K562 (cell line): ENCODE measurements around the gene APOC1. TPM values are rescaled to one million over a fixed set of nuclear protein-coding genes. Genes with fewer than 3 reads are reported as not detected.

ENCODE experiments used
- CEBPB ChIP-seq: fragments of 450-650 bp; IDR thresholded peaks from 2 replicates; pipeline ENCODE4 v1.6.1; 2016; ENCODE audit warnings: missing genetic modification characterization, missing compliant biosample characterization
- EZH2 ChIP-seq: IDR thresholded peaks from 2 replicates; pipeline ENCODE4 v1.6.1; 2012; ENCODE audit warnings: low read depth, mild to moderate bottlenecking, inconsistent platforms, low read length, borderline replicate concordance
- FUS ChIP-seq: fragments of 200-400 bp; formaldehyde crosslinking; optimal IDR thresholded peaks from 2 replicates; pipeline ENCODE3; 2017; ENCODE audit warnings: low read depth, low read length
- MECOM ChIP-seq: fragments of 250-450 bp; sonication (Bioruptor Pico); IDR thresholded peaks from 2 replicates; pipeline ENCODE4 v1.8.0; 2022; ENCODE audit warnings: inconsistent platforms
- NCOA4 ChIP-seq: fragments of 450-650 bp; IDR thresholded peaks from 2 replicates; pipeline ENCODE4 v1.6.1; 2018; ENCODE audit warnings: mild to moderate bottlenecking; ENCODE audit not compliant: partially characterized antibody
- NR2F6 ChIP-seq: fragments of 450-650 bp; formaldehyde crosslinking; IDR thresholded peaks from 2 replicates; pipeline ENCODE4 v1.4.0; 2020; ENCODE audit warnings: mild to moderate bottlenecking
- POLR3G ChIP-seq: IDR thresholded peaks from 2 replicates; pipeline ENCODE4 v1.6.1; 2011; ENCODE audit not compliant: insufficient read length, insufficient replicate concordance; ENCODE audit errors: extremely low read depth
- TCF7 ChIP-seq: sonication (generic); IDR thresholded peaks from 2 replicates; pipeline ENCODE4 v1.6.1; 2016; ENCODE audit warnings: antibody characterized with exemption, borderline replicate concordance
- TEAD4 ChIP-seq, 2 experiments: sonication (generic) in 1 of 2; formaldehyde crosslinking in 1 of 2; IDR thresholded peaks; 2 replicates each; pipeline versions ENCODE4 v1.6.1 to v1.8.0; 2012 to 2022; ENCODE audit warnings: borderline replicate concordance in 1 of 2, inconsistent platforms in 1 of 2, low read length in 1 of 2, mild to moderate bottlenecking in 1 of 2, missing genetic modification reagents in 1 of 2
- ZFP36 ChIP-seq: fragments of 150-350 bp; IDR thresholded peaks from 2 replicates; pipeline ENCODE4 v1.6.1; 2018; ENCODE audit warnings: low read length, low read depth; ENCODE audit not compliant: partially characterized antibody
- ZNF121 ChIP-seq: sonication (generic); formaldehyde crosslinking; conservative IDR thresholded peaks from 2 replicates; pipeline ENCODE4 v1.8.0; 2022; ENCODE audit warnings: missing genetic modification reagents
- polyA plus RNA-seq, 8 experiments: library from polyadenylated mRNA; depleted of rRNA in 4 of 8; stranded (reverse) in 5 of 8; unstranded in 3 of 8; fragments of >200 nt; fragmentation: Nextera tagmentation in 2 of 8; fragmentation: Illumina TruSeq in 1 of 8; extraction: Ambion mirVana in 2 of 8; extraction: Trizol in 1 of 8; gene quantifications; 2 replicates each; pipeline versions ENCODE4 v1.2.1 to v1.2.3, GENCODE V29; 2011 to 2014; ENCODE audit warnings: inconsistent platforms in 1 of 8, missing spikeins in 1 of 8
- total RNA-seq, 7 experiments: library from RNA; depleted of rRNA in 6 of 7; stranded (reverse); fragments of >200 nt in 6 of 7; fragmentation: Illumina TruSeq in 2 of 7; extraction: Trizol in 2 of 7; gene quantifications; 2 replicates each; pipeline versions ENCODE4 v1.2.1 to v1.2.3, GENCODE V29; 2011 to 2021; ENCODE audit warnings: low replicate concordance in 1 of 7
- TF ChIP-seq, protein P1 (sequence below), 2 experiments: fragments of 450-650 bp; IDR thresholded peaks; 2 replicates each; pipeline ENCODE4 v1.6.1; 2018; ENCODE audit warnings: mild to moderate bottlenecking in 2 of 2, low read depth in 1 of 2; ENCODE audit not compliant: partially characterized antibody in 2 of 2
- TF ChIP-seq, protein P2 (sequence below): fragments of 450-650 bp; formaldehyde crosslinking; conservative IDR thresholded peaks from 2 replicates; pipeline ENCODE4 v1.4.0; 2022; ENCODE audit warnings: mild to moderate bottlenecking, missing genetic modification characterization
- TF ChIP-seq, protein P3 (sequence below): fragments of 250-450 bp; sonication (Bioruptor Pico); IDR thresholded peaks from 2 replicates; pipeline ENCODE4 v1.4.0; 2020; ENCODE audit warnings: mild to moderate bottlenecking
- TF ChIP-seq, protein P4 (sequence below), 2 experiments: fragments of 450-650 bp; IDR thresholded peaks; 2 replicates each; pipeline ENCODE4 v1.6.1; 2016
- TF ChIP-seq, protein P5 (sequence below): IDR thresholded peaks from 3 replicates; pipeline ENCODE4 v1.6.1; 2011; ENCODE audit warnings: borderline replicate concordance, mild to moderate bottlenecking; ENCODE audit not compliant: insufficient read length, insufficient read depth

The APOC1 gene
- total and polyA plus RNA-seq, 9 of the 15 experiments (the other 6 are each of a cell fraction or from before 2014, with no cell fraction given), result 115 to 408 (median 220) TPM

DNA sequence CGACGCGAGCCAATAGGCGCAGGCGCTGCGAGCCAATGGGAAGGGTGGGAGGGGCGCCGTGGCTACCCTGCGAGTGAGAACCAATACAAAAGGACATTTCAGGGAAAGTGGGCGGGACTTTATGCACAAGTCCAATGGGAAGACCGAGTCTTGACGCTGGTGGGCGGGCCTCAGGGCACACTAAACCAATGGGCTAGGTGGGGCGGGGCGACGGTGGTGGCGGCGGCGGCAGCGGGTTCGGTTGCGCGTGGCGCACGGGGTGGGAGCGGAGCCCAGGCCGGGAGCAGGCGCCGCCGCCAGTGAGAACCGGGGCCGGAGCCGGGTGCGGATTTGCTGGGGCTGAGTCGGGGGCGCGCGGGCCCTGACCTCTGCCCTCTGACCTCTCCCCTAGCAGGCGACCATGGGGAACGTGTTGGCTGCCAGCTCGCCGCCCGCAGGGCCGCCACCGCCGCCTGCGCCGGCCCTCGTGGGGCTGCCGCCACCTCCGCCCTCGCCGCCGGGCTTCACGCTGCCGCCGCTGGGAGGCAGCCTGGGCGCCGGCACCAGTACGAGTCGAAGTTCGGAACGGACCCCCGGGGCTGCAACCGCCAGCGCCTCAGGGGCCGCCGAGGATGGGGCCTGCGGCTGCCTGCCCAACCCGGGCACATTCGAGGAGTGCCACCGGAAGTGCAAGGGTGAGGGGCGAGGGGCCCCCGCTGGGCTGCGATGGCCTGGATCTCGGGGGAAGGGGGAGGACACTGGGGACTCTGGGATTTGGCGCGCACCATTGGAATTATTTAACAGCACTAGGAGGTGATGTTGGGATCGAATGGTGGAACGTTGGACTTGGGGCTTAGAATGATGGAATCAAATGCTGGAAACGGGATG, 23.2 kb upstream of the APOC1 start, which contains the start of gene TOMM40 (continued):
- TF ChIP-seq, protein P1, sequence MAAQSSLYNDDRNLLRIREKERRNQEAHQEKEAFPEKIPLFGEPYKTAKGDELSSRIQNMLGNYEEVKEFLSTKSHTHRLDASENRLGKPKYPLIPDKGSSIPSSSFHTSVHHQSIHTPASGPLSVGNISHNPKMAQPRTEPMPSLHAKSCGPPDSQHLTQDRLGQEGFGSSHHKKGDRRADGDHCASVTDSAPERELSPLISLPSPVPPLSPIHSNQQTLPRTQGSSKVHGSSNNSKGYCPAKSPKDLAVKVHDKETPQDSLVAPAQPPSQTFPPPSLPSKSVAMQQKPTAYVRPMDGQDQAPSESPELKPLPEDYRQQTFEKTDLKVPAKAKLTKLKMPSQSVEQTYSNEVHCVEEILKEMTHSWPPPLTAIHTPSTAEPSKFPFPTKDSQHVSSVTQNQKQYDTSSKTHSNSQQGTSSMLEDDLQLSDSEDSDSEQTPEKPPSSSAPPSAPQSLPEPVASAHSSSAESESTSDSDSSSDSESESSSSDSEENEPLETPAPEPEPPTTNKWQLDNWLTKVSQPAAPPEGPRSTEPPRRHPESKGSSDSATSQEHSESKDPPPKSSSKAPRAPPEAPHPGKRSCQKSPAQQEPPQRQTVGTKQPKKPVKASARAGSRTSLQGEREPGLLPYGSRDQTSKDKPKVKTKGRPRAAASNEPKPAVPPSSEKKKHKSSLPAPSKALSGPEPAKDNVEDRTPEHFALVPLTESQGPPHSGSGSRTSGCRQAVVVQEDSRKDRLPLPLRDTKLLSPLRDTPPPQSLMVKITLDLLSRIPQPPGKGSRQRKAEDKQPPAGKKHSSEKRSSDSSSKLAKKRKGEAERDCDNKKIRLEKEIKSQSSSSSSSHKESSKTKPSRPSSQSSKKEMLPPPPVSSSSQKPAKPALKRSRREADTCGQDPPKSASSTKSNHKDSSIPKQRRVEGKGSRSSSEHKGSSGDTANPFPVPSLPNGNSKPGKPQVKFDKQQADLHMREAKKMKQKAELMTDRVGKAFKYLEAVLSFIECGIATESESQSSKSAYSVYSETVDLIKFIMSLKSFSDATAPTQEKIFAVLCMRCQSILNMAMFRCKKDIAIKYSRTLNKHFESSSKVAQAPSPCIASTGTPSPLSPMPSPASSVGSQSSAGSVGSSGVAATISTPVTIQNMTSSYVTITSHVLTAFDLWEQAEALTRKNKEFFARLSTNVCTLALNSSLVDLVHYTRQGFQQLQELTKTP (IDR thresholded peaks at IDR 0.05; ENCODE audit: low read depth in 1 of 2, partially characterized antibody in 2 of 2), result no peak
- TF ChIP-seq MECOM (no peak), NR2F6 (CRISPR knock-in tag) (no peak), CEBPB (tag) (no peak), EZH2 (no peak), NCOA4 (no peak), TEAD4 (IDR thresholded peaks at IDR 0.05; ENCODE audit: low read length) (no peak), TEAD4 (CRISPR knock-in tag; IDR thresholded peaks at IDR 0.05; ENCODE audit: borderline replicate concordance) (no peak), FUS (no peak), TCF7 (no peak), ZFP36 (no peak), POLR3G (no peak), ZNF121 (CRISPR knock-in tag) (no peak)
- TF ChIP-seq, protein P2, sequence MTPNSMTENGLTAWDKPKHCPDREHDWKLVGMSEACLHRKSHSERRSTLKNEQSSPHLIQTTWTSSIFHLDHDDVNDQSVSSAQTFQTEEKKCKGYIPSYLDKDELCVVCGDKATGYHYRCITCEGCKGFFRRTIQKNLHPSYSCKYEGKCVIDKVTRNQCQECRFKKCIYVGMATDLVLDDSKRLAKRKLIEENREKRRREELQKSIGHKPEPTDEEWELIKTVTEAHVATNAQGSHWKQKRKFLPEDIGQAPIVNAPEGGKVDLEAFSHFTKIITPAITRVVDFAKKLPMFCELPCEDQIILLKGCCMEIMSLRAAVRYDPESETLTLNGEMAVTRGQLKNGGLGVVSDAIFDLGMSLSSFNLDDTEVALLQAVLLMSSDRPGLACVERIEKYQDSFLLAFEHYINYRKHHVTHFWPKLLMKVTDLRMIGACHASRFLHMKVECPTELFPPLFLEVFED, result no peak
- TF ChIP-seq, protein P3, sequence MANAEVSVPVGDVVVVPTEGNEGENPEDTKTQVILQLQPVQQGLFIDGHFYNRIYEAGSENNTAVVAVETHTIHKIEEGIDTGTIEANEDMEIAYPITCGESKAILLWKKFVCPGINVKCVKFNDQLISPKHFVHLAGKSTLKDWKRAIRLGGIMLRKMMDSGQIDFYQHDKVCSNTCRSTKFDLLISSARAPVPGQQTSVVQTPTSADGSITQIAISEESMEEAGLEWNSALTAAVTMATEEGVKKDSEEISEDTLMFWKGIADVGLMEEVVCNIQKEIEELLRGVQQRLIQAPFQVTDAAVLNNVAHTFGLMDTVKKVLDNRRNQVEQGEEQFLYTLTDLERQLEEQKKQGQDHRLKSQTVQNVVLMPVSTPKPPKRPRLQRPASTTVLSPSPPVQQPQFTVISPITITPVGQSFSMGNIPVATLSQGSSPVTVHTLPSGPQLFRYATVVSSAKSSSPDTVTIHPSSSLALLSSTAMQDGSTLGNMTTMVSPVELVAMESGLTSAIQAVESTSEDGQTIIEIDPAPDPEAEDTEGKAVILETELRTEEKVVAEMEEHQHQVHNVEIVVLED (CRISPR knock-in tag), result peak; percentile 52; the same call in 1 of the 2 replicates
- TF ChIP-seq, protein P4, sequence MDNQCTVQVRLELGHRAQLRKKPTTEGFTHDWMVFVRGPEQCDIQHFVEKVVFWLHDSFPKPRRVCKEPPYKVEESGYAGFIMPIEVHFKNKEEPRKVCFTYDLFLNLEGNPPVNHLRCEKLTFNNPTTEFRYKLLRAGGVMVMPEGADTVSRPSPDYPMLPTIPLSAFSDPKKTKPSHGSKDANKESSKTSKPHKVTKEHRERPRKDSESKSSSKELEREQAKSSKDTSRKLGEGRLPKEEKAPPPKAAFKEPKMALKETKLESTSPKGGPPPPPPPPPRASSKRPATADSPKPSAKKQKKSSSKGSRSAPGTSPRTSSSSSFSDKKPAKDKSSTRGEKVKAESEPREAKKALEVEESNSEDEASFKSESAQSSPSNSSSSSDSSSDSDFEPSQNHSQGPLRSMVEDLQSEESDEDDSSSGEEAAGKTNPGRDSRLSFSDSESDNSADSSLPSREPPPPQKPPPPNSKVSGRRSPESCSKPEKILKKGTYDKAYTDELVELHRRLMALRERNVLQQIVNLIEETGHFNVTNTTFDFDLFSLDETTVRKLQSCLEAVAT (IDR thresholded peaks at IDR 0.05), result peak in 1 of 2 experiments; percentile 95; a peak in 2 of 4 replicates
- TF ChIP-seq, protein P5, sequence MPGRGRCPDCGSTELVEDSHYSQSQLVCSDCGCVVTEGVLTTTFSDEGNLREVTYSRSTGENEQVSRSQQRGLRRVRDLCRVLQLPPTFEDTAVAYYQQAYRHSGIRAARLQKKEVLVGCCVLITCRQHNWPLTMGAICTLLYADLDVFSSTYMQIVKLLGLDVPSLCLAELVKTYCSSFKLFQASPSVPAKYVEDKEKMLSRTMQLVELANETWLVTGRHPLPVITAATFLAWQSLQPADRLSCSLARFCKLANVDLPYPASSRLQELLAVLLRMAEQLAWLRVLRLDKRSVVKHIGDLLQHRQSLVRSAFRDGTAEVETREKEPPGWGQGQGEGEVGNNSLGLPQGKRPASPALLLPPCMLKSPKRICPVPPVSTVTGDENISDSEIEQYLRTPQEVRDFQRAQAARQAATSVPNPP, result no peak
